WTC11 (cell line): ENCODE measurements around the gene TUB.

ENCODE experiments used
- CBFB ChIP-seq: sonication (generic); formaldehyde crosslinking; IDR thresholded peaks from 2 replicates; pipeline ENCODE4 v1.8.1; 2022; ENCODE audit warnings: mild to moderate bottlenecking, low read depth, missing genetic modification reagents
- CREB1 ChIP-seq: sonication (generic); formaldehyde crosslinking; IDR thresholded peaks from 2 replicates; pipeline ENCODE4 v1.8.0; 2023; ENCODE audit warnings: mild to moderate bottlenecking, missing genetic modification reagents
- CTCF ChIP-seq: fragments of 200-600 bp; IDR thresholded peaks from 2 replicates; pipeline ENCODE4 v1.8.0; 2022; ENCODE audit warnings: antibody characterized with exemption
- JUN ChIP-seq: sonication (generic); formaldehyde crosslinking; IDR thresholded peaks from 2 replicates; pipeline ENCODE4 v1.8.0; 2023; ENCODE audit warnings: mild to moderate bottlenecking, missing genetic modification reagents
- NR3C1 ChIP-seq: sonication (generic); formaldehyde crosslinking; conservative IDR thresholded peaks from 2 replicates; pipeline ENCODE4 v1.8.1; 2023; ENCODE audit warnings: low read depth, mild to moderate bottlenecking, missing genetic modification reagents
- ZNF317 ChIP-seq: sonication (generic); formaldehyde crosslinking; IDR thresholded peaks from 2 replicates; pipeline ENCODE4 v1.8.1; 2023; ENCODE audit warnings: low read depth, mild to moderate bottlenecking, moderate library complexity, missing genetic modification reagents, borderline replicate concordance
- ZNF416 ChIP-seq: fragments of 250-450 bp; sonication (Bioruptor Pico); IDR thresholded peaks from 2 replicates; pipeline ENCODE4 v1.9.0; 2021; ENCODE audit warnings: mild to moderate bottlenecking, inconsistent platforms

GRCh38 chr11:8100158-8100557 is 19.1 kb downstream of the TUB start:
- TF ChIP-seq ZNF416 (CRISPR knock-in tag) = no peak
- TF ChIP-seq CTCF = no peak
- no peak for TF ChIP-seq CBFB
- TF ChIP-seq NR3C1 (CRISPR knock-in tag) = no peak
- TF ChIP-seq CREB1 = no peak
- TF ChIP-seq JUN (CRISPR knock-in tag) = no peak
- no peak for TF ChIP-seq ZNF317
